Bronchial epithelial cell (primary cell): ENCODE data around the gene TNK2. TPM values are rescaled to one million over a fixed set of nuclear protein-coding genes. Genes with fewer than 3 reads are reported as not detected.
"Not testable (repeated sequence)": the region's sequence is repeated elsewhere in the genome, so short reads cannot be mapped to it uniquely, and the experiment has no call there.

Experiments
- DNase-seq: peaks from one replicate; pipeline ENCODE4 v3.0.0-alpha.2; 2010; ENCODE audit warnings: low read depth
- FAIRE-seq: peaks from 2 replicates; lab custom pipeline; 2011; peaks lifted over from hg19 to GRCh38; lab: Jason Lieb, UNC
- H3K27me3 ChIP-seq: 2 replicates; pipeline ENCODE4 v1.5.1; 2011; ENCODE audit warnings: low read length; ENCODE audit not compliant: control insufficient read depth, insufficient read depth
- H3K36me3 ChIP-seq: 2 replicates; pipeline ENCODE4 v1.5.1; 2011; ENCODE audit warnings: low read length; ENCODE audit not compliant: control insufficient read depth, insufficient read depth
- H3K4me3 ChIP-seq: 2 replicates; pipeline ENCODE4 v1.5.1; 2011; ENCODE audit warnings: mild to moderate bottlenecking, low read depth, low read length, control low read depth
- total RNA-seq: library from RNA; depleted of rRNA; stranded (reverse); fragments of >200 nt; gene quantifications from 2 replicates; pipeline ENCODE4 v1.2.1, GENCODE V29; 2014
- TF ChIP-seq, protein P1 (sequence below): IDR thresholded peaks from 2 replicates; pipeline ENCODE4 v1.5.1; 2011; ENCODE audit warnings: mild to moderate bottlenecking, moderate library complexity, low read length, control low read depth, inconsistent platforms; ENCODE audit not compliant: insufficient read depth, severe bottlenecking

Gene TNK2
- total RNA-seq, 1 donor from 2014 or later, result 6.3 TPM

DNA sequence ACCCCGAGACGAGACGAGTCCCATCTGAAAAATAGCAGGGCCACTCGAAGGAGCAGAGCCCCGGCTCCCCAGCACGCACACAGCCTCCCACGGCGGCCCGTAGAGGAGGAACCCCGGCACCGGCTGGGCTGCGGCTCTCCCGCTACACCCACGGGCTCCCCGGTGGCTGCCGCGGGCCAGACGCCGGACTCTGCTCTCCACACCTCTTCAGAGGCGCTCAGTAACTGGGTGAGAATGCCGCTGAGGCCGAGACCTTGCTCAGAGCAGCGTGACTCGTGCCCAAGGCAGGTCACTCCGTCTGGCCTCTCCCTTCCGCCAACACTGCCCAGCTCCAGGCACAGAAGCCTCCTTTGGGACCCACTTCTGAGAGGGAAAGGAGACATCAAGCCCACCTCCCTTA lies 34.4 kb downstream of the TNK2 start:
- H3K4me3 ChIP-seq, result no peak overlapping the region
- no peak for DNase-seq
- H3K36me3 ChIP-seq, result peaks cover 31% of the 10 kb centered on the region
- TF ChIP-seq, protein P1, sequence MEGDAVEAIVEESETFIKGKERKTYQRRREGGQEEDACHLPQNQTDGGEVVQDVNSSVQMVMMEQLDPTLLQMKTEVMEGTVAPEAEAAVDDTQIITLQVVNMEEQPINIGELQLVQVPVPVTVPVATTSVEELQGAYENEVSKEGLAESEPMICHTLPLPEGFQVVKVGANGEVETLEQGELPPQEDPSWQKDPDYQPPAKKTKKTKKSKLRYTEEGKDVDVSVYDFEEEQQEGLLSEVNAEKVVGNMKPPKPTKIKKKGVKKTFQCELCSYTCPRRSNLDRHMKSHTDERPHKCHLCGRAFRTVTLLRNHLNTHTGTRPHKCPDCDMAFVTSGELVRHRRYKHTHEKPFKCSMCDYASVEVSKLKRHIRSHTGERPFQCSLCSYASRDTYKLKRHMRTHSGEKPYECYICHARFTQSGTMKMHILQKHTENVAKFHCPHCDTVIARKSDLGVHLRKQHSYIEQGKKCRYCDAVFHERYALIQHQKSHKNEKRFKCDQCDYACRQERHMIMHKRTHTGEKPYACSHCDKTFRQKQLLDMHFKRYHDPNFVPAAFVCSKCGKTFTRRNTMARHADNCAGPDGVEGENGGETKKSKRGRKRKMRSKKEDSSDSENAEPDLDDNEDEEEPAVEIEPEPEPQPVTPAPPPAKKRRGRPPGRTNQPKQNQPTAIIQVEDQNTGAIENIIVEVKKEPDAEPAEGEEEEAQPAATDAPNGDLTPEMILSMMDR, result no peak
- H3K27me3 ChIP-seq, result no peaks in the 10 kb centered on the region
- no peak for FAIRE-seq

DNA sequence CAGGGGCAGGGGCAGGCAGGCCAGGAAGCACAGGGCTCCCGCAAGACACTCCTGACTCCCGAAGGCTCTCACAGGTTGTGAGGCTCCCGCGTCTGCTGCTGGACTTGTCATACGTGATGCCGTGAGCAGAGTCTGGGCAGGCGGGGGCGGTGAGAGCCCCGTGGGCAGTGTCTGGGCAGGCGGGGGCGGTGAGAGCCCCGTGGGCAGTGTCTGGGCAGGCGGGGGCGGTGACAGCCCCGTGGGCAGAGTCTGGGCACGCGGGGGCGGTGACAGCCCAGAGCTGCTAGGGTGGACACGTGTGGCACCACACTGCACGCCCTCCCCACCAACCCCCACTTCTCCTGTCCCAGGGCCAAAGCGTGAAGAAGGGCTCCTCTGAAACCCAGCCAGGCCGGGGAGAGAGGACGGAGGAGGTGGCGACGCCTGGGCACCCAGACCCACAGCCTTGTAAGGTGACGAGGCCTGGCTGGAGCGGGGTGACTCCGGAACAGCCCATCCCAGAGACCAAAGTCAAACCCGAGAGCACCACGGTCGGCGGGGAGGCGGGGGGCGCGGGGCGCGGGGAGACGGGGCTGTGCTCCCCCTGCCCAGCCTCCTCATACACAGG lies 35.0 kb downstream of the TNK2 start:
- FAIRE-seq (no peak), DNase-seq (no peak)
- TF ChIP-seq, protein P1, result no peak
- no peak overlapping the region for H3K4me3 ChIP-seq
- no peaks in the 10 kb centered on the region for H3K27me3 ChIP-seq
- peaks cover 37% of the 10 kb centered on the region for H3K36me3 ChIP-seq

DNA sequence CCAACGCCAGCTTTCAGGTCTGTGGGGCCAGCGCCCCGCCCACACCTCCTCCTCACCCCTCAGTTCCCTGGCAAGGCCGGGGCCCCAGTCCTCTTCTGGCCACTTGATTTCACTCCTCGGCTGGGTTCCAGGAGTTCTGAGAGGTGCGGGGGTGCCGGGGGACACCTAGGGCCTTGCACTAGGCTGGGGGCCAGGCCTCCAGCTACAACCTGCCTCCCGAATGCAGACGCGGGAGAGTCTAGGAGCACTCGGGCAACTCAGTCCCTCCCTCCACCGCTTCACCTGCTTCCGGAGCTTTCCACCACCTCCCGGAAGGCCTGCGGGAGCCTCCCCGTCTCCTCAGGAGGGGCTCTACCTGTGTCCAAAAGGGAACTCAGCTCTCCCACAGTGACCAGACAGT lies 35.6 kb downstream of the TNK2 start:
- peaks cover 31% of the 10 kb centered on the region for H3K36me3 ChIP-seq
- FAIRE-seq (no peak), DNase-seq (no peak)
- no peak overlapping the region for H3K4me3 ChIP-seq
- no peaks in the 10 kb centered on the region for H3K27me3 ChIP-seq
- TF ChIP-seq, protein P1, result no peak

DNA sequence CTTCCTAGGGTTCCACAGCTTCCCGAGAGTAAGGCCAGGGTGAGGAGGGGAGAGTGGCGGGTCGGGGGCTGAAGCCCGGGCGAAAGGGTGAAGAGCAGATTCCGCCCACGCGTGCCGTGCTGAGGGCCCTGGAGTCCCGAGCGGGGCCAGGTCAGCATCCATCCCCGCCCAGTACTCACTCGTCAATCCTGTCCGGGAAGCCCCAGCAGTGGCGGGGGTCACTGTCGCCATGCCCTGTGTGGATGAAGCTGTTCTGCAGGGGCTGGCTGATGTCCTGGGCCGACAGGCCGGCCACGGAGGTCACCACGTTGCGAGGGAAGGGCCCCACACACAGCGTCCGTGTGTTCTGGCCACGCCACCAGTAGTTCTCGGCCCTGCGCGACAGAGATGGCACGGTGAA lies 36.3 kb downstream of the TNK2 start:
- Histone ChIP-seq H3K4me3 (no peak overlapping the region), H3K27me3 (no peaks in the 10 kb centered on the region), H3K36me3 (peaks cover 30% of the 10 kb centered on the region)
- TF ChIP-seq, protein P1, result no peak
- DNase-seq (no peak), FAIRE-seq (no peak)

DNA sequence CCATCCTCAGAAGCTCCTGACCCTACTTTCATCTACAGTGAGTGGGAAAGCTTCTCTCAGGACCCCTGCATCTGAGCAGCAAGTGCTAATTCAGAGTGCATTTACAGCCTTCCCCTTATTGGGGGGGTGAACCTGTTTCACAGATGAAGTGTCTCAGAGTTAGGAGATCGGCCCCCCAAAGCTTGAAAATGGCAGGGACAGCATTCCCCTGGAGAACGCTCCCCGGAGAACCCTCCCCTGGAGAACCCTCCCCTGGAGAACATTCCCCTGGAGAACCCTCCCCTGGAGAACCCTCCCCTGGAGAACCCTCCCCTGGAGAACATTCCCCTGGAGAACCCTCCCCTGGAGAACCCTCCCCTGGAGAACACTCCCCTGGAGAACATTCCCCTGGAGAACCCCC lies 36.7 kb downstream of the TNK2 start:
- peaks cover 34% of the 10 kb centered on the region for H3K36me3 ChIP-seq
- not testable (repeated sequence) for H3K27me3 ChIP-seq, DNase-seq, FAIRE-seq, H3K4me3 ChIP-seq

GRCh38 chr3:195870937-195871336 lies 37.4 kb downstream of the TNK2 start:
- Histone ChIP-seq H3K27me3 (no peaks in the 10 kb centered on the region), H3K4me3 (no peak overlapping the region), H3K36me3 (peaks cover 34% of the 10 kb centered on the region)
- TF ChIP-seq, protein P1, result no peak
- DNase-seq (no peak), FAIRE-seq (no peak)
